SK-N-SH treated with all-trans-retinoic acid at 6 μM for 48 hours (cell line): ENCODE results near the gene DIRAS1.

Experiments
- ATAC-seq: fragments of 200-7000 bp; cut with Tn5 transposase; 3 replicates; pipeline ENCODE4 v1.9.1; 2020; ENCODE audit warnings: mild to moderate bottlenecking, moderate library complexity
- BACH2 ChIP-seq: fragments of 250-450 bp; sonication (Bioruptor Pico); IDR thresholded peaks from 2 replicates; pipeline ENCODE4 v1.9.0; 2021; ENCODE audit warnings: mild to moderate bottlenecking, borderline replicate concordance
- CREB5 ChIP-seq: fragments of 250-450 bp; sonication (Bioruptor Pico); IDR thresholded peaks from 2 replicates; pipeline ENCODE4 v1.5.1; 2020; ENCODE audit warnings: low read depth, mild to moderate bottlenecking, moderate library complexity
- CSDC2 ChIP-seq: fragments of 250-450 bp; sonication (Bioruptor Pico); IDR thresholded peaks from 2 replicates; pipeline ENCODE4 v1.5.0; 2020; ENCODE audit warnings: mild to moderate bottlenecking, moderate library complexity
- ESRRG ChIP-seq: fragments of 250-450 bp; sonication (Bioruptor Pico); IDR thresholded peaks from 2 replicates; pipeline ENCODE4 v1.6.1; 2021; ENCODE audit warnings: mild to moderate bottlenecking
- GLIS3 ChIP-seq: fragments of 250-450 bp; sonication (Bioruptor Pico); IDR thresholded peaks from 2 replicates; pipeline ENCODE4 v1.5.0; 2020; ENCODE audit warnings: mild to moderate bottlenecking, moderate library complexity
- ISL1 ChIP-seq: fragments of 250-450 bp; sonication (Bioruptor Pico); IDR thresholded peaks from 2 replicates; pipeline ENCODE4 v2.1.2; 2022; ENCODE audit warnings: mild to moderate bottlenecking, moderate library complexity
- OSR1 ChIP-seq: fragments of 250-450 bp; sonication (Bioruptor Pico); IDR thresholded peaks from 2 replicates; pipeline ENCODE4 v1.8.0; 2022; ENCODE audit warnings: moderate library complexity, mild to moderate bottlenecking, inconsistent platforms
- PATZ1 ChIP-seq: fragments of 250-450 bp; sonication (Bioruptor Pico); IDR thresholded peaks from 2 replicates; pipeline ENCODE4 v1.8.0; 2020; ENCODE audit warnings: mild to moderate bottlenecking, moderate library complexity, borderline replicate concordance
- POU6F1 ChIP-seq: fragments of 250-450 bp; sonication (Bioruptor Pico); IDR thresholded peaks from 2 replicates; pipeline ENCODE4 v1.8.0; 2021; ENCODE audit warnings: low read depth, mild to moderate bottlenecking, moderate library complexity, borderline replicate concordance
- PPARA ChIP-seq: fragments of 250-450 bp; sonication (Bioruptor Pico); IDR thresholded peaks from 2 replicates; pipeline ENCODE4 v1.5.0; 2020; ENCODE audit warnings: mild to moderate bottlenecking, borderline replicate concordance
- RARB ChIP-seq: fragments of 250-450 bp; sonication (Bioruptor Pico); IDR thresholded peaks from 2 replicates; pipeline ENCODE4 v1.8.0; 2021; ENCODE audit warnings: mild to moderate bottlenecking, moderate library complexity
- SNAI2 ChIP-seq: fragments of 250-450 bp; sonication (Bioruptor Pico); IDR thresholded peaks from 2 replicates; pipeline ENCODE4 v1.5.0; 2020; ENCODE audit warnings: mild to moderate bottlenecking, moderate library complexity
- TCF4 ChIP-seq: fragments of 250-450 bp; sonication (Bioruptor Pico); IDR thresholded peaks from 2 replicates; pipeline ENCODE4 v1.8.0; 2021; ENCODE audit warnings: mild to moderate bottlenecking, moderate library complexity, borderline replicate concordance
- TOX ChIP-seq: fragments of 250-450 bp; sonication (Bioruptor Pico); IDR thresholded peaks from 2 replicates; pipeline ENCODE4 v1.8.0; 2021; ENCODE audit warnings: mild to moderate bottlenecking, moderate library complexity, borderline replicate concordance
- ZNF565 ChIP-seq: fragments of 450-650 bp; formaldehyde crosslinking; conservative IDR thresholded peaks from 2 replicates; pipeline ENCODE4 v1.5.0; 2020; ENCODE audit warnings: low read depth, mild to moderate bottlenecking, moderate library complexity
- ZNF70 ChIP-seq: fragments of 450-650 bp; formaldehyde crosslinking; IDR thresholded peaks from 2 replicates; pipeline ENCODE4 v1.5.0; 2020; ENCODE audit warnings: mild to moderate bottlenecking, moderate library complexity
- ZNF8 ChIP-seq: fragments of 450-650 bp; formaldehyde crosslinking; IDR thresholded peaks from 2 replicates; pipeline ENCODE4 v1.5.0; 2020; ENCODE audit warnings: mild to moderate bottlenecking, moderate library complexity
- TF ChIP-seq, protein P1 (sequence below): fragments of 250-450 bp; sonication (Bioruptor Pico); IDR thresholded peaks from 2 replicates; pipeline ENCODE4 v1.5.1; 2021; ENCODE audit warnings: mild to moderate bottlenecking, moderate library complexity
- TF ChIP-seq, protein P2 (sequence below): fragments of 250-450 bp; sonication (Bioruptor Pico); IDR thresholded peaks from 2 replicates; pipeline ENCODE4 v1.5.0; 2020; ENCODE audit warnings: mild to moderate bottlenecking, moderate library complexity

Gene DIRAS1

DNA sequence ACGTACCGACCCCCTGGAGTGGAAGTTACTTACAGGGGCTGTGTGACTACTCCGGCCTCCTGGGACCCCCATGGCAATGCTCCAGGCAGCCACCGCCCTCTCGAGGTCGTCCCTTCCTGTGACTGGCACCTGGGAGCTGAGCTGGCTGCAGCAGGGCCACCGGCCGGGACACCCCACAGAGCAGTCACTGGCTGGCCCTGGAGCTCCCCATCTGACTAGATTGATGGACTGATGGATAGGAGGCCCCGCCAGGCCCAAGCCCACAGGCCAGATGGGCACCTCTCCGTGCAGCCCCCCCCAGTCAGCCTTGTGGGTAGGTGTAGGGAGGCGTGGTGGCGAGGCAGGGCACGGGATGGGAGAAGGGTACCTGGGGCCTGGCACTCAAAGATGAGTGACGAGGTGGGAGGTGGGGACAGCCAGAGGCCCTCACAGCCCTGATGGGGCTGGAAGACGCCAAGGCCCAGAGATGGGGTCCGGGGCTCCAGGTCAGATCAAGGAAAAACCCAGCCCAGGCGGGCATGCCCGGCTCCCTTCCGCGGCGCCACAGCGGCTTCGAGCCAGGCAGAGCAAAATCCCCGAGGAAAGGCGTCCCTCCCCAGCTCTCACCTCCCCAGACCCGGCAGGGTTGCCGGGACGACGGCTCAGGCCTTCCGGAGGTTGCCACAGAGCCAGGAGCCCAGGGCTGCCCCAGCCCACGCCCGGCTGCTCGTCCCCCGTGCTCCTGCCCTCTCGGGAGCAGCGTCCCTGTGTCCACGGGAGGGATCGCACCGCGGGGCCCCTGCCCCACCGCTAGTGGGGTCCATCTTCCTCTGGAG is 10.2 kb upstream of the DIRAS1 start:
- ATAC-seq: no peak
- TF ChIP-seq ZNF70 (CRISPR knock-in tag) (no peak), ESRRG (CRISPR knock-in tag) (no peak), SNAI2 (CRISPR knock-in tag) (no peak), POU6F1 (CRISPR knock-in tag) (no peak), RARB (CRISPR knock-in tag) (no peak), OSR1 (CRISPR knock-in tag) (no peak), BACH2 (no peak), TCF4 (CRISPR knock-in tag) (no peak), CREB5 (CRISPR knock-in tag) (no peak)
- TF ChIP-seq, protein P1, sequence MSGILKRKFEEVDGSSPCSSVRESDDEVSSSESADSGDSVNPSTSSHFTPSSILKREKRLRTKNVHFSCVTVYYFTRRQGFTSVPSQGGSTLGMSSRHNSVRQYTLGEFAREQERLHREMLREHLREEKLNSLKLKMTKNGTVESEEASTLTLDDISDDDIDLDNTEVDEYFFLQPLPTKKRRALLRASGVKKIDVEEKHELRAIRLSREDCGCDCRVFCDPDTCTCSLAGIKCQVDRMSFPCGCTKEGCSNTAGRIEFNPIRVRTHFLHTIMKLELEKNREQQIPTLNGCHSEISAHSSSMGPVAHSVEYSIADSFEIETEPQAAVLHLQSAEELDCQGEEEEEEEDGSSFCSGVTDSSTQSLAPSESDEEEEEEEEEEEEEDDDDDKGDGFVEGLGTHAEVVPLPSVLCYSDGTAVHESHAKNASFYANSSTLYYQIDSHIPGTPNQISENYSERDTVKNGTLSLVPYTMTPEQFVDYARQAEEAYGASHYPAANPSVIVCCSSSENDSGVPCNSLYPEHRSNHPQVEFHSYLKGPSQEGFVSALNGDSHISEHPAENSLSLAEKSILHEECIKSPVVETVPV (CRISPR knock-in tag): no peak

DNA sequence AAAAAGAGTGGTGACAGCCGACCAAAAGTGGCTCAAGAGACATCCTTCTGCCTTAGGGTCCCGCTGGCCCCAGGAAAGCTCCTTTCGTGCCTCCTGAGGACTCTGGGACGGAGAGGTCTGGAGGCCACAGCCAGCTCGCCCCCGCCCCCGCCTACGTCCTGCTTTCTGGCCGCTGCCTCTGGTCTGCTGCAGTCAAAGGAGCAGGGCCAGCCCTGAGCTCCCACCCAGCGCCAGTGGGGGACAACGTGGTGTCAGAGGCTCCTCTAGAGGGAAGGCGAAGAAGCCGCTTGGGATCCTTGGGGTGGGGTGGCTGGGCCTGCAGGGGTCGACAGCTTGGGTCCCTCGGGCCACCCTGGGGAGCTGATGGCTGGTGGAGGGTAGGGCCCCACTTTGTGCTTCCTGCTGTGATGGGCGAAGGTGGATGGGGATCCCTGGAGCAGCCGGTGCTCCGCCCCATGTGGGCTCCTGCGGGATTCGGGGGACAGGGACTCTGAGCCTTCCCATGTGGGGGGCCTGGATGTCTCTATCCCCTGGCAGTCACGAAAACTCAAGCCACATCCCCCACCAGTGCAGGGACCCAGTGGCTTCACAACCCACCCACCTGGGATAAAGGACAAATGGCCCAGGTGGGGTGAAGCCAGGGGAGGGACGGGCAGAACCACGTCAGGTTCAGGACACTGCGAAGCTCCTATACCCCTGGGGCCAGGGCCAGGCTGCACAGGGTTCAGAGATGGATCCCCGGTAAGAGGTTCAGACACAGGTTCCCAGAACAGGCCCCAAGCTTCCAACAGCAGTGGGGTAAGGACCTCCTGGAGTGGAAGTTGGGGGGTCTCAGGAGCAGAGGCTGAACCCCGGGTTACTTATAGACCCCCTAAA is 9.0 kb upstream of the DIRAS1 start:
- TF ChIP-seq ZNF565 (CRISPR knock-in tag): no peak
- no peak for TF ChIP-seq OSR1 (CRISPR knock-in tag)
- no peak for TF ChIP-seq ISL1 (CRISPR knock-in tag)
- TF ChIP-seq PPARA (CRISPR knock-in tag): no peak
- no peak for TF ChIP-seq ESRRG (CRISPR knock-in tag)
- TF ChIP-seq CREB5 (CRISPR knock-in tag): no peak
- TF ChIP-seq TCF4 (CRISPR knock-in tag): no peak
- no peak for TF ChIP-seq RARB (CRISPR knock-in tag)
- no peak for TF ChIP-seq CSDC2 (CRISPR knock-in tag)
- TF ChIP-seq ZNF8 (CRISPR knock-in tag): no peak
- TF ChIP-seq GLIS3 (CRISPR knock-in tag): no peak
- TF ChIP-seq BACH2: no peak
- TF ChIP-seq, protein P2, sequence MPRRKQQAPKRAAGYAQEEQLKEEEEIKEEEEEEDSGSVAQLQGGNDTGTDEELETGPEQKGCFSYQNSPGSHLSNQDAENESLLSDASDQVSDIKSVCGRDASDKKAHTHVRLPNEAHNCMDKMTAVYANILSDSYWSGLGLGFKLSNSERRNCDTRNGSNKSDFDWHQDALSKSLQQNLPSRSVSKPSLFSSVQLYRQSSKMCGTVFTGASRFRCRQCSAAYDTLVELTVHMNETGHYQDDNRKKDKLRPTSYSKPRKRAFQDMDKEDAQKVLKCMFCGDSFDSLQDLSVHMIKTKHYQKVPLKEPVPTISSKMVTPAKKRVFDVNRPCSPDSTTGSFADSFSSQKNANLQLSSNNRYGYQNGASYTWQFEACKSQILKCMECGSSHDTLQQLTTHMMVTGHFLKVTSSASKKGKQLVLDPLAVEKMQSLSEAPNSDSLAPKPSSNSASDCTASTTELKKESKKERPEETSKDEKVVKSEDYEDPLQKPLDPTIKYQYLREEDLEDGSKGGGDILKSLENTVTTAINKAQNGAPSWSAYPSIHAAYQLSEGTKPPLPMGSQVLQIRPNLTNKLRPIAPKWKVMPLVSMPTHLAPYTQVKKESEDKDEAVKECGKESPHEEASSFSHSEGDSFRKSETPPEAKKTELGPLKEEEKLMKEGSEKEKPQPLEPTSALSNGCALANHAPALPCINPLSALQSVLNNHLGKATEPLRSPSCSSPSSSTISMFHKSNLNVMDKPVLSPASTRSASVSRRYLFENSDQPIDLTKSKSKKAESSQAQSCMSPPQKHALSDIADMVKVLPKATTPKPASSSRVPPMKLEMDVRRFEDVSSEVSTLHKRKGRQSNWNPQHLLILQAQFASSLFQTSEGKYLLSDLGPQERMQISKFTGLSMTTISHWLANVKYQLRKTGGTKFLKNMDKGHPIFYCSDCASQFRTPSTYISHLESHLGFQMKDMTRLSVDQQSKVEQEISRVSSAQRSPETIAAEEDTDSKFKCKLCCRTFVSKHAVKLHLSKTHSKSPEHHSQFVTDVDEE (CRISPR knock-in tag): no peak
- no peak for TF ChIP-seq PATZ1 (CRISPR knock-in tag)
- TF ChIP-seq TOX: no peak
- TF ChIP-seq, all 23 proteins: peak for 0
- no peak for ATAC-seq
